GM23338 (cell line): Measurements from ENCODE around the gene CTRL. TPM values are rescaled to one million over a fixed set of nuclear protein-coding genes. Genes with fewer than 3 reads are reported as not detected.
"Not testable (repeated sequence)": the region's sequence is repeated elsewhere in the genome, so short reads cannot be mapped to it uniquely, and the experiment has no call there.

ENCODE experiments used
- ATAC-seq: fragments of 200-7000 bp; cut with Tn5 transposase; 3 replicates; pipeline ENCODE4 v1.9.1; 2020
- DNase-seq: peaks from one replicate; pipeline ENCODE4 v3.0.0-alpha.2; 2015; ENCODE audit warnings: low spot score
- H2AFZ ChIP-seq: fragments of 200-600 bp; sonication (generic); 2 replicates; pipeline ENCODE4 v1.8.0; 2016; ENCODE audit warnings: antibody characterized with exemption, mild to moderate bottlenecking, moderate library complexity
- H3F3A ChIP-seq: fragments of 200-600 bp; sonication (generic); replicated peaks from 2 replicates; pipeline ENCODE4 v1.8.0; 2017; ENCODE audit warnings: antibody characterized with exemption, mixed run types, low read depth
- H3K27ac ChIP-seq: fragments of 200-600 bp; sonication (generic); 2 replicates; pipeline ENCODE4 v1.6.1; 2016; ENCODE audit warnings: low read depth
- H3K27me3 ChIP-seq: fragments of 200-600 bp; sonication (generic); 2 replicates; pipeline ENCODE4 v1.8.0; 2016; ENCODE audit warnings: mild to moderate bottlenecking, mixed run types, moderate library complexity; ENCODE audit not compliant: insufficient read depth
- H3K36me3 ChIP-seq: fragments of 200-600 bp; sonication (generic); 2 replicates; pipeline ENCODE4 v1.8.0; 2016; ENCODE audit warnings: mild to moderate bottlenecking; ENCODE audit not compliant: insufficient read depth
- H3K4me1 ChIP-seq: fragments of 200-600 bp; sonication (generic); 2 replicates; pipeline ENCODE4 v1.8.0; 2016; ENCODE audit warnings: mild to moderate bottlenecking, moderate library complexity; ENCODE audit not compliant: insufficient read depth
- H3K4me2 ChIP-seq: fragments of 200-600 bp; sonication (generic); 2 replicates; pipeline ENCODE4 v1.7.1; 2017; ENCODE audit warnings: mixed run types
- H3K4me3 ChIP-seq: fragments of 200-600 bp; sonication (generic); 2 replicates; pipeline ENCODE4 v1.6.1; 2016; ENCODE audit warnings: mixed run types
- H3K79me2 ChIP-seq: fragments of 200-600 bp; sonication (generic); replicated peaks from 2 replicates; pipeline ENCODE4 v1.8.0; 2017; ENCODE audit warnings: mild to moderate bottlenecking; ENCODE audit not compliant: insufficient read depth
- H3K9me2 ChIP-seq: fragments of 200-600 bp; sonication (generic); 2 replicates; pipeline ENCODE4 v1.8.0; 2017; ENCODE audit not compliant: insufficient read depth
- H4K20me1 ChIP-seq: fragments of 200-600 bp; sonication (generic); replicated peaks from 2 replicates; pipeline ENCODE4 v1.8.0; 2017; ENCODE audit warnings: mild to moderate bottlenecking; ENCODE audit not compliant: insufficient read depth
- H3K27ac Mint-ChIP-seq: 2 replicates; pipeline ENCODE4 v1.8.0; 2020; ENCODE audit warnings: inconsistent platforms, mild to moderate bottlenecking, moderate library complexity, mixed read lengths
- H3K27me3 Mint-ChIP-seq: 3 replicates; pipeline ENCODE4 v1.8.0; 2022; ENCODE audit warnings: low read depth, mild to moderate bottlenecking, moderate library complexity, mixed read lengths, inconsistent platforms; ENCODE audit not compliant: insufficient read depth, poor library complexity
- H3K36me3 Mint-ChIP-seq: 3 replicates; pipeline ENCODE4 v1.8.0; 2021; ENCODE audit warnings: low read depth, mild to moderate bottlenecking, inconsistent platforms, moderate library complexity, mixed read lengths
- H3K4me1 Mint-ChIP-seq: 3 replicates; pipeline ENCODE4 v1.8.0; 2020; ENCODE audit warnings: mild to moderate bottlenecking, inconsistent platforms, mixed read lengths
- H3K4me3 Mint-ChIP-seq: 3 replicates; pipeline ENCODE4 v1.8.0; 2021; ENCODE audit warnings: moderate library complexity, mild to moderate bottlenecking, inconsistent platforms, mixed read lengths
- H3K9me3 Mint-ChIP-seq: 3 replicates; pipeline ENCODE4 v1.8.0; 2020; ENCODE audit warnings: moderate library complexity, mild to moderate bottlenecking, inconsistent platforms, mixed read lengths
- CREB1 ChIP-seq: fragments of 250-450 bp; sonication (Bioruptor Pico); IDR thresholded peaks from 2 replicates; pipeline ENCODE4 v1.5.0; 2020; ENCODE audit warnings: low read depth, mild to moderate bottlenecking, moderate library complexity
- CTCF ChIP-seq, 2 experiments: fragments of 200-600 bp in 1 of 2; sonication (generic) in 1 of 2; conservative IDR thresholded peaks; 2 replicates each; pipeline versions ENCODE4 v1.5.1 to v1.6.1; 2016 to 2017; ENCODE audit warnings: antibody characterized with exemption in 2 of 2, low read depth in 2 of 2, mild to moderate bottlenecking in 2 of 2, moderate library complexity in 1 of 2
- EZH2 ChIP-seq: fragments of 200-600 bp; sonication (generic); IDR thresholded peaks from one replicate; pipeline ENCODE4 v1.8.0; 2017; ENCODE audit warnings: antibody characterized with exemption, mild to moderate bottlenecking, low read depth; ENCODE audit not compliant: unreplicated experiment
- JUNB ChIP-seq: IDR thresholded peaks from one replicate; pipeline ENCODE4 v1.6.1; 2016; ENCODE audit warnings: antibody characterized with exemption; ENCODE audit not compliant: unreplicated experiment
- NANOG ChIP-seq: IDR thresholded peaks from 2 replicates; pipeline ENCODE4 v1.6.1; 2016; ENCODE audit warnings: antibody characterized with exemption, borderline replicate concordance
- POLR2AphosphoS5 ChIP-seq: IDR thresholded peaks from 2 replicates; pipeline ENCODE4 v1.6.1; 2016; ENCODE audit warnings: antibody characterized with exemption, low read depth
- STAT1 ChIP-seq: IDR thresholded peaks from one replicate; pipeline ENCODE4 v1.6.1; 2016; ENCODE audit warnings: antibody characterized with exemption; ENCODE audit not compliant: unreplicated experiment
- ZNF114 ChIP-seq: fragments of 250-450 bp; sonication (Bioruptor Pico); IDR thresholded peaks from 2 replicates; pipeline ENCODE4 v1.5.0; 2020; ENCODE audit warnings: mild to moderate bottlenecking, moderate library complexity
- ZNF331 ChIP-seq: fragments of 250-450 bp; sonication (Bioruptor Pico); IDR thresholded peaks from 2 replicates; pipeline ENCODE4 v1.5.0; 2020; ENCODE audit warnings: low read depth, mild to moderate bottlenecking, moderate library complexity
- polyA plus RNA-seq: library from polyadenylated mRNA; unstranded; fragments of >200 nt; fragmentation: Nextera tagmentation; extraction: Ambion mirVana; gene quantifications from 2 replicates; pipeline ENCODE4 v1.2.1, GENCODE V29; 2016
- total RNA-seq: library from RNA; depleted of rRNA; stranded (reverse); fragments of >200 nt; shearing (Covaris generic); gene quantifications from 2 replicates; pipeline ENCODE4 v1.2.3, GENCODE V29; 2014
- TF ChIP-seq, protein P1 (sequence below): IDR thresholded peaks from one replicate; pipeline ENCODE4 v1.6.1; 2018; ENCODE audit warnings: antibody characterized with exemption; ENCODE audit not compliant: unreplicated experiment

CTRL gene
- total and polyA plus RNA-seq, 2 experiments from 2014 or later, result 1.6 to 13.0 TPM

- not testable (repeated sequence) for H3K27me3 Mint-ChIP-seq, H3K36me3 ChIP-seq, H3K27me3 ChIP-seq, H3K9me2 ChIP-seq, H4K20me1 ChIP-seq, H3K36me3 Mint-ChIP-seq, H3F3A ChIP-seq, H3K9me3 Mint-ChIP-seq, DNase-seq, H3K4me3 ChIP-seq, H2AFZ ChIP-seq, H3K79me2 ChIP-seq
- peaks cover 18% of the 10 kb centered on the region for H3K4me1 ChIP-seq
- H3K27ac ChIP-seq, result peak overlapping the region; percentile 70; the same call in 1 of the 2 replicates
- H3K4me3 Mint-ChIP-seq, result peak overlapping the region; percentile 55; the same call in 2 of the 3 replicates
- H3K4me2 ChIP-seq, result 0 out of 2 replicates have a peak overlapping the region, but pooled peaks have one; percentile 66
- peaks cover 24% of the 10 kb centered on the region for H3K4me1 Mint-ChIP-seq
- peak overlapping the region; percentile 89; the same call in 1 of the 2 replicates for H3K27ac Mint-ChIP-seq
- peak; percentile 20; the same call in 2 of the 3 replicates for ATAC-seq
Observed at GRCh38 chr16:67915496-67915769, 16.2 kb downstream of the CTRL start.

DNA sequence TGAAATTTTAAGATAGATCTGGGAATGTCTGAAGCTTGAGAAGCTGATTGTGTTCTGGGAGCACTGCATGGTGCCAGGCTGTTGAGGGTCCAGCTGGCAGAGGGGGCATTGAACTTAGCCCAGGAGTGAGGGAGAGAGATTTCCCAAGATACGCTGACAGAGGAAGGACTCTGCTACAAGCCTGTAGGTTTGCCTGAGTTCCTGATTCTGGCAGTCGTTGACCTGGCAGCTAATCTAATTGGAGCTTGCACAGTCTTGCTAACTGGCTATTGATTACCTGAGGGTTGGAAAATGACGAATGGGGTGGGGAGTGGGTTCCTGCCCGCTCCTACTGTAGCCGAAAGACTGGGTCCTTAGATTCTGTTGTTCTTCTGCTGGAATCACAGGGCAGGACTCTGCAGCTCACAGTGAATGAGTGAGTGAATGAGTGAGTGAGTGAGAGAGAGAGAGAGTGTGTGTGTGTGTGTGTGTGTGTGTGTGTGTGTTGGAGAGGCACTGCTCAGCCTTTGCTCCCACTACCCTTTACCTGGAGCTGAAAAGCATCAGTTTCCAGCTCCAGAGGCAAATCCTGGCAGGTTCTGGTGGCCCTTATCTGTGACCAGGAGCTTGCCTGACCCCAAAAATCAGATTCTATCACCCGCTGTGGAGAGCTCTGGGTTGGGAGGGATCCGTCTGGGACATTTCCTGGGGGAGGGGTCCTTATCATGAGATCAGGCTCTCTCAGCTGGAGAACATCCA, 16.7 kb downstream of the CTRL start:
- H2AFZ ChIP-seq, result no peak overlapping the region
- no peaks in the 10 kb centered on the region for H3K27me3 ChIP-seq
- H3F3A ChIP-seq, result no peaks in the 10 kb centered on the region
- ATAC-seq (peak; percentile 33), DNase-seq (peak; percentile 43)
- peaks cover 24% of the 10 kb centered on the region for H3K4me1 Mint-ChIP-seq
- peaks cover 18% of the 10 kb centered on the region for H3K4me1 ChIP-seq
- no peaks in the 10 kb centered on the region for H3K9me2 ChIP-seq
- peak overlapping the region; percentile 55 for H3K4me3 Mint-ChIP-seq
- H3K36me3 Mint-ChIP-seq, result peaks cover 6% of the 10 kb centered on the region
- H3K27ac ChIP-seq, result peak overlapping the region; percentile 70; the same call in 1 of the 2 replicates
- peak overlapping the region; percentile 66; the same call in 1 of the 2 replicates for H3K4me2 ChIP-seq
- no peaks in the 10 kb centered on the region for H3K36me3 ChIP-seq
- no peak overlapping the region for H3K4me3 ChIP-seq
- no peaks in the 10 kb centered on the region for H3K79me2 ChIP-seq
- no peaks in the 10 kb centered on the region for H3K27me3 Mint-ChIP-seq
- no peaks in the 10 kb centered on the region; the same call in 1 of the 2 replicates for H4K20me1 ChIP-seq
- H3K27ac Mint-ChIP-seq, result peak overlapping the region; percentile 89
- no peaks in the 10 kb centered on the region for H3K9me3 Mint-ChIP-seq
- no peak for TF ChIP-seq EZH2
- no peak for TF ChIP-seq CREB1 (CRISPR knock-in tag)
- TF ChIP-seq STAT1, result no peak
- no peak for TF ChIP-seq ZNF331 (CRISPR knock-in tag)
- no peak for TF ChIP-seq NANOG
- no peak for TF ChIP-seq CTCF (conservative IDR thresholded peaks at IDR 0.05; ENCODE audit: low read depth in 2 of 2)
- no peak for TF ChIP-seq JUNB
- TF ChIP-seq ZNF114 (CRISPR knock-in tag), result no peak
- TF ChIP-seq POLR2AphosphoS5, result no peak
- TF ChIP-seq, protein P1, sequence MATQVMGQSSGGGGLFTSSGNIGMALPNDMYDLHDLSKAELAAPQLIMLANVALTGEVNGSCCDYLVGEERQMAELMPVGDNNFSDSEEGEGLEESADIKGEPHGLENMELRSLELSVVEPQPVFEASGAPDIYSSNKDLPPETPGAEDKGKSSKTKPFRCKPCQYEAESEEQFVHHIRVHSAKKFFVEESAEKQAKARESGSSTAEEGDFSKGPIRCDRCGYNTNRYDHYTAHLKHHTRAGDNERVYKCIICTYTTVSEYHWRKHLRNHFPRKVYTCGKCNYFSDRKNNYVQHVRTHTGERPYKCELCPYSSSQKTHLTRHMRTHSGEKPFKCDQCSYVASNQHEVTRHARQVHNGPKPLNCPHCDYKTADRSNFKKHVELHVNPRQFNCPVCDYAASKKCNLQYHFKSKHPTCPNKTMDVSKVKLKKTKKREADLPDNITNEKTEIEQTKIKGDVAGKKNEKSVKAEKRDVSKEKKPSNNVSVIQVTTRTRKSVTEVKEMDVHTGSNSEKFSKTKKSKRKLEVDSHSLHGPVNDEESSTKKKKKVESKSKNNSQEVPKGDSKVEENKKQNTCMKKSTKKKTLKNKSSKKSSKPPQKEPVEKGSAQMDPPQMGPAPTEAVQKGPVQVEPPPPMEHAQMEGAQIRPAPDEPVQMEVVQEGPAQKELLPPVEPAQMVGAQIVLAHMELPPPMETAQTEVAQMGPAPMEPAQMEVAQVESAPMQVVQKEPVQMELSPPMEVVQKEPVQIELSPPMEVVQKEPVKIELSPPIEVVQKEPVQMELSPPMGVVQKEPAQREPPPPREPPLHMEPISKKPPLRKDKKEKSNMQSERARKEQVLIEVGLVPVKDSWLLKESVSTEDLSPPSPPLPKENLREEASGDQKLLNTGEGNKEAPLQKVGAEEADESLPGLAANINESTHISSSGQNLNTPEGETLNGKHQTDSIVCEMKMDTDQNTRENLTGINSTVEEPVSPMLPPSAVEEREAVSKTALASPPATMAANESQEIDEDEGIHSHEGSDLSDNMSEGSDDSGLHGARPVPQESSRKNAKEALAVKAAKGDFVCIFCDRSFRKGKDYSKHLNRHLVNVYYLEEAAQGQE, result no peak
